Kidney (tissue), 14 donors: ENCODE measurements around the gene PEAK1. TPM values are rescaled to one million over a fixed set of nuclear protein-coding genes. Genes with fewer than 3 reads are reported as not detected.
"Not testable (repeated sequence)": the region's sequence is repeated elsewhere in the genome, so short reads cannot be mapped to it uniquely, and the experiment has no call there.

Experiments used
- DNase-seq, 5 donors: peaks; one replicate each; pipeline ENCODE4 v3.0.0-alpha.2; 2013 to 2020
- FAIRE-seq: peaks from 2 replicates; lab custom pipeline; 2012; peaks lifted over from hg19 to GRCh38; lab: Jason Lieb, UNC
- H3K27ac ChIP-seq, 2 donors: one replicate each; pipeline ENCODE4 v1.7.0; 2013; ENCODE audit warnings: low read depth in 2 of 2, low read length in 2 of 2, inconsistent platforms in 1 of 2
- H3K27me3 ChIP-seq: one replicate; pipeline ENCODE4 v1.7.1; 2013; ENCODE audit warnings: low read length, inconsistent platforms; ENCODE audit not compliant: control insufficient read depth, insufficient read depth
- H3K36me3 ChIP-seq, 3 donors: one replicate each; pipeline versions ENCODE4 v1.7.0 to v1.7.1; 2013; ENCODE audit warnings: low read length in 3 of 3, control low read depth in 1 of 3, inconsistent platforms in 1 of 3; ENCODE audit not compliant: insufficient read depth in 3 of 3, control insufficient read depth in 2 of 3
- H3K4me1 ChIP-seq, 3 donors: one replicate each; pipeline versions ENCODE4 v1.7.0 to v1.7.1; 2013; ENCODE audit warnings: low read length in 3 of 3, inconsistent platforms in 1 of 3, low read depth in 1 of 3; ENCODE audit not compliant: control insufficient read depth in 2 of 3, insufficient read depth in 2 of 3
- H3K4me3 ChIP-seq, 3 donors: one replicate each; pipeline versions ENCODE4 v1.7.0 to v1.8.1; 2013; ENCODE audit warnings: low read length in 3 of 3, control low read depth in 1 of 3, inconsistent platforms in 1 of 3
- H3K9ac ChIP-seq, 3 donors: one replicate each; pipeline versions ENCODE4 v1.7.0 to v1.7.1; 2013; ENCODE audit warnings: low read length in 3 of 3, control low read depth in 1 of 3, inconsistent platforms in 1 of 3
- H3K9me3 ChIP-seq, 3 donors: one replicate each; pipeline versions ENCODE4 v1.7.0 to v1.7.1; 2013; ENCODE audit warnings: low read length in 3 of 3, control low read depth in 1 of 3, inconsistent platforms in 1 of 3; ENCODE audit not compliant: control insufficient read depth in 2 of 3, insufficient read depth in 1 of 3
- intact Hi-C: fragments of 100-400 bp; cut with DNase I; formaldehyde crosslinking; loops from one replicate; pipeline ENCODE4 v1.11.1; 2022
- polyA plus RNA-seq: library from polyadenylated mRNA; stranded (reverse); fragments of 350-450 nt; fragmentation: Illumina TruSeq; extraction: RNeasy Lipid Tissue Mini Kit (QIAGEN cat#74804); gene quantifications from one replicate; pipeline ENCODE4 v1.2.3, GENCODE V29; 2014; ENCODE audit warnings: low read depth, low replicate concordance; ENCODE audit not compliant: insufficient read depth
- total RNA-seq: library from RNA; stranded (reverse); fragmentation: NEBNext Ultra II Directional; extraction: Animal tissue kit (Norgen Biotek cat#: 25700); gene quantifications from one replicate; pipeline ENCODE4 v1.2.1, GENCODE V29; 2021
- TF ChIP-seq, protein P1 (sequence below): IDR thresholded peaks from 3 replicates; pipeline ENCODE4 v1.5.1; 2012; ENCODE audit warnings: mild to moderate bottlenecking, moderate library complexity, borderline replicate concordance; ENCODE audit not compliant: insufficient read depth; ENCODE audit errors: extremely low read depth
- donor health status: control.
- donor health status: control.
- donor health status: control.
- donor health status: control.
- donor health status: control.
- donor health status: DM: yes; HTN: yes; CAD: no.
- donor health status: Normal renal cell carcinoma (clear cell type).

The PEAK1 gene
- total and polyA plus RNA-seq, 2 donors from 2014 or later, result 2.9 to 50.3 TPM

DNA sequence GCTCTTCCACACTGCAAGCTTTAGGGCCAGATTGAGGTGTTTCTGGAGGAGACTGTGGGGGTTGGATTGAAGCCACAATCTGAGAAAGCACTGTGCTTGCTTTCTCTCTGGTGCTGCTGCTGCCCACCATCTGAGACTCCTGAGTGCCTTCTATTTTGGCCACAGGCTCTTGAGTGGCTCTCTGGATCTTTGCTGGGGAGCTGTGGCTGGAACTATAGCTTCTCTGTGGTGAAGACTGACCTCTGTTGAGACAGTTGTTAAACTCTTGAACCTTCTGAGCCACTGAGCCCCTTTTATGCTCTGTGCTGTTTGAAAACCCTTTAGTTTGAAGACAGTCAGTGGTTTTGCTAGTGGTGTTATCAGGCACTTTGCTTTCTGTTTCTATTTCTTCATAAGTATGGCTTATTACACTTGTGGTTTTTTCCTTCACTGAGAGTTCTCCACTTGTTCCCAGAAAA is 240.3 kb downstream of the PEAK1 start:
- Histone ChIP-seq H3K36me3 (peaks cover 0 to 2% (median 0%) of the 10 kb centered on the region in 3 donors), H3K4me1 (no peaks in the 10 kb centered on the region), H3K27me3 (no peaks in the 10 kb centered on the region), H3K27ac (no peak overlapping the region), H3K9ac (no peak overlapping the region), H3K9me3 (no peaks in the 10 kb centered on the region), H3K4me3 (no peak overlapping the region)
- intact Hi-C loops, result no loop called here
- no peak for DNase-seq
- FAIRE-seq, result no peak
- TF ChIP-seq, protein P1, sequence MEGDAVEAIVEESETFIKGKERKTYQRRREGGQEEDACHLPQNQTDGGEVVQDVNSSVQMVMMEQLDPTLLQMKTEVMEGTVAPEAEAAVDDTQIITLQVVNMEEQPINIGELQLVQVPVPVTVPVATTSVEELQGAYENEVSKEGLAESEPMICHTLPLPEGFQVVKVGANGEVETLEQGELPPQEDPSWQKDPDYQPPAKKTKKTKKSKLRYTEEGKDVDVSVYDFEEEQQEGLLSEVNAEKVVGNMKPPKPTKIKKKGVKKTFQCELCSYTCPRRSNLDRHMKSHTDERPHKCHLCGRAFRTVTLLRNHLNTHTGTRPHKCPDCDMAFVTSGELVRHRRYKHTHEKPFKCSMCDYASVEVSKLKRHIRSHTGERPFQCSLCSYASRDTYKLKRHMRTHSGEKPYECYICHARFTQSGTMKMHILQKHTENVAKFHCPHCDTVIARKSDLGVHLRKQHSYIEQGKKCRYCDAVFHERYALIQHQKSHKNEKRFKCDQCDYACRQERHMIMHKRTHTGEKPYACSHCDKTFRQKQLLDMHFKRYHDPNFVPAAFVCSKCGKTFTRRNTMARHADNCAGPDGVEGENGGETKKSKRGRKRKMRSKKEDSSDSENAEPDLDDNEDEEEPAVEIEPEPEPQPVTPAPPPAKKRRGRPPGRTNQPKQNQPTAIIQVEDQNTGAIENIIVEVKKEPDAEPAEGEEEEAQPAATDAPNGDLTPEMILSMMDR, result no peak

DNA sequence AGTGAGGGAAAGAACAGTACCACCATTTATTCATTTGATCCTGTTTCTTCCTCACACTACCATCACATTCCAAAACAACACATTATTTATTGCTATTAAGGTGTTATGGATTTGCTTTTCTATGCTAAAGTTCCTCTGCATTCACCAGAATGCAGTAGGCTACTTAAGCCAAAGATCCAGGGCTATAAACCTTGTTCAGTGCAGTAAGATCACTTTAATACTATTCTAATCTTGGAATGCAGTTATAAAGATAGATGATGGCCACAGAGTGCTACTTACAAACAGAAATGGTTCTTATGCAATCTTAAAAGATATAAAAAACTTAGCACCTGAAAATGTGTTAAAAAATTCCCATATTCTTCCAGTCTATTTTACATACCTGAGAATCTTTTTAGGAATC is 241.5 kb downstream of the PEAK1 start:
- H3K4me3 ChIP-seq, result no peak overlapping the region
- FAIRE-seq, result no peak
- intact Hi-C loops, result no loop called here

DNA sequence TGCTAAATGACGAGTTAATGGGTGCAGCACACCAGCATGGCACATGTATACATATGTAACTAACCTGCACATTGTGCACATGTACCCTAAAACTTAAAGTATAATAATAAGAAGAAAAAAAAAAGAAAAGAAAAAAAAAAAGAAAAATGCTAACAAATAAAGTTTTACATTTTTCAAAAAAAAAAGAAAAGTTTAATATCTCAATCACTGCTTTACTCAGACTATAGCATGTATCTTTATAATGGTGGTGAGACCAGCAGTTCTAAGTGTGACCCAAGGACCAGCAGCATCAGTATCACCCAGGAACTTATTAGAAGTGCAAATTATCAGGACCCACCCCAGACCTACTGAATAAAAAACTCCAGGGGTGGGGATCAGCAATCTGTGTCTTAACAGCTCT is 243.8 kb downstream of the PEAK1 start:
- FAIRE-seq, H3K27ac ChIP-seq, H3K4me1 ChIP-seq, DNase-seq, intact Hi-C loops, H3K9ac ChIP-seq, H3K4me3 ChIP-seq, H3K36me3 ChIP-seq, H3K9me3 ChIP-seq, H3K27me3 ChIP-seq: not testable (repeated sequence)

More for the DNA sequence above, 241.5 kb downstream of the PEAK1 start:
- no peak for DNase-seq
- Histone ChIP-seq H3K9me3 (no peaks in the 10 kb centered on the region), H3K4me1 (no peaks in the 10 kb centered on the region), H3K36me3 (peaks cover 0 to 2% (median 0%) of the 10 kb centered on the region in 3 donors), H3K27me3 (no peaks in the 10 kb centered on the region), H3K9ac (no peak overlapping the region), H3K27ac (no peak overlapping the region)
- TF ChIP-seq, protein P1, result no peak

DNA sequence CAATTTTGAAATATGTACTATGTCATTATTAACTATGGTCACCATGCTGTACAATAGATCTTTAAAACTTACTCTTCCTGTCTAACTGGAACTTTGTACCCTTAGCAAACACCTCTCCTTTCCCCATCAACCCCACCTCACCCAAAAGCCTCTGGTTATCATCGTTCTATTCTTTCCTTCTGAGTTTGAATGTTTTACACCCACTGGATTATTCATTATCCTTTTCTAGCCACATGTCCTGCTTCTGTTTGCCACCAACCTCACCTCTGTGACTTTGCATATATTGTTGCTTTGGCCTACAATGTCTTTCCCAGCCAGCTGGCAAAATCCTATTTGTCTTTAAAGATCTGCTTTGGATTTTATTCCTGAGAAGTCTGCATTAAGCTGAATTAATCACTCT is 246.4 kb downstream of the PEAK1 start:
- Histone ChIP-seq H3K4me1 (no peaks in the 10 kb centered on the region), H3K9ac (no peak overlapping the region), H3K27ac (no peak overlapping the region), H3K4me3 (no peak overlapping the region), H3K27me3 (no peaks in the 10 kb centered on the region), H3K9me3 (no peaks in the 10 kb centered on the region), H3K36me3 (no peaks in the 10 kb centered on the region)
- DNase-seq, result no peak
- TF ChIP-seq, protein P1, result no peak
- intact Hi-C loops, result no loop called here
- no peak for FAIRE-seq
